Activated CD8-positive, alpha-beta memory T cell treated with anti-CD3 and anti-CD28 coated beads, Interleukin-2, amount 50 U/mL, for 4 hours (primary cell): ENCODE data around the gene IL17RE.

Source experiments
- DNase-seq: peaks from one replicate; pipeline ENCODE4 v3.0.0-alpha.2; 2020

Gene IL17RE

GRCh38 chr3:9909221-9910013, 6.8 kb downstream of the IL17RE start:
- DNase-seq, result no peak

- no peak for DNase-seq
These were observed 9.2 kb downstream of the IL17RE start for GRCh38 chr3:9911863-9912262.

GRCh38 chr3:9912294-9912935, 9.8 kb downstream of the IL17RE start:
- no peak for DNase-seq

GRCh38 chr3:9913601-9914000, 11.0 kb downstream of the IL17RE start:
- DNase-seq, result no peak

GRCh38 chr3:9914011-9914410, 11.4 kb downstream of the IL17RE start:
- DNase-seq, result no peak

GRCh38 chr3:9914559-9915253, 12.1 kb downstream of the IL17RE start:
- DNase-seq, result no peak

- peak; percentile 37 for DNase-seq
These were observed 12.8 kb downstream of the IL17RE start for GRCh38 chr3:9915254-9916141.

GRCh38 chr3:9916346-9916733, 13.7 kb downstream of the IL17RE start:
- DNase-seq, result no peak

- DNase-seq, result peak; percentile 54
These were observed 14.4 kb downstream of the IL17RE start, which contains the start of gene IL17RC for GRCh38 chr3:9916734-9917680. Gene IL17RC (plus strand): TSS chr3:9917098. CDS start chr3:9917316, 218 bp downstream.

GRCh38 chr3:9917820-9918219, 15.2 kb downstream of the IL17RE start:
- no peak for DNase-seq

- DNase-seq, result no peak
These were observed 15.8 kb downstream of the IL17RE start for GRCh38 chr3:9918261-9919038.

- DNase-seq, result no peak
These were observed 25.5 kb downstream of the IL17RE start for GRCh38 chr3:9928158-9928557.

GRCh38 chr3:9930804-9931418, 28.3 kb downstream of the IL17RE start:
- no peak for DNase-seq

- no peak for DNase-seq
These were observed 29.8 kb downstream of the IL17RE start for GRCh38 chr3:9932535-9932842.

GRCh38 chr3:9932843-9933560, 30.4 kb downstream of the IL17RE start:
- peak; percentile 91 for DNase-seq

GRCh38 chr3:9933561-9934234, 31.1 kb downstream of the IL17RE start, which contains the start of gene CRELD1:
Gene CRELD1 (plus strand): TSS chr3:9933834. CDS start chr3:9934439, 605 bp downstream.
- DNase-seq, result peak; percentile 98

- DNase-seq, result peak; percentile 41
These were observed 31.6 kb downstream of the IL17RE start for GRCh38 chr3:9934235-9934621.

- DNase-seq, result no peak
These were observed 32.3 kb downstream of the IL17RE start for GRCh38 chr3:9934993-9935392.

GRCh38 chr3:9935966-9936510, 33.4 kb downstream of the IL17RE start:
- DNase-seq, result no peak
